HepG2 (cell line): ENCODE measurements around the gene WWC1. TPM values are rescaled to one million over a fixed set of nuclear protein-coding genes. Genes with fewer than 3 reads are reported as not detected.

Experiments used
- BHLHE40 ChIP-seq: IDR thresholded peaks from 2 replicates; pipeline ENCODE4 v1.6.1; 2011; ENCODE audit warnings: low read length, improper control_type of control experiment
- CCDC6 ChIP-seq: sonication (generic); formaldehyde crosslinking; IDR thresholded peaks from 2 replicates; pipeline ENCODE4 v1.8.1; 2022; ENCODE audit warnings: mild to moderate bottlenecking, missing genetic modification reagents, moderate library complexity
- DMAP1 ChIP-seq: IDR thresholded peaks from 2 replicates; pipeline ENCODE4 v1.6.1; 2016
- GATAD2A ChIP-seq: IDR thresholded peaks from 2 replicates; pipeline ENCODE4 v1.6.1; 2016
- HNRNPLL ChIP-seq: fragments of 200-400 bp; formaldehyde crosslinking; IDR thresholded peaks from 2 replicates; pipeline ENCODE4 v1.6.1; 2017; ENCODE audit warnings: mild to moderate bottlenecking, low read depth, low read length; ENCODE audit not compliant: poor library complexity, severe bottlenecking
- MLX ChIP-seq: IDR thresholded peaks from 2 replicates; pipeline ENCODE4 v1.6.1; 2016
- REPIN1 ChIP-seq: sonication (generic); formaldehyde crosslinking; IDR thresholded peaks from 2 replicates; pipeline ENCODE4 v1.8.0; 2022; ENCODE audit warnings: missing genetic modification reagents, low read depth, mild to moderate bottlenecking, borderline replicate concordance
- SCMH1 ChIP-seq: sonication (generic); formaldehyde crosslinking; IDR thresholded peaks from 2 replicates; pipeline ENCODE4 v1.9.0; 2021; ENCODE audit warnings: missing genetic modification reagents, mild to moderate bottlenecking, borderline replicate concordance
- SOX13 ChIP-seq, 3 experiments: fragments of 450-650 bp in 1 of 3; sonication (generic) in 1 of 3; formaldehyde crosslinking in 1 of 3; IDR thresholded peaks in 2 of 3; conservative IDR thresholded peaks in 1 of 3; 2 replicates each; pipeline versions ENCODE4 v1.5.0 to v1.6.1; 2016 to 2020; ENCODE audit warnings: antibody characterized with exemption in 1 of 3, mild to moderate bottlenecking in 1 of 3, missing compliant biosample characterization in 1 of 3, missing genetic modification reagents in 1 of 3, moderate library complexity in 1 of 3
- THAP11 ChIP-seq: IDR thresholded peaks from 2 replicates; pipeline ENCODE4 v1.6.1; 2016; ENCODE audit warnings: missing biosample characterization, missing genetic modification reagents
- THYN1 ChIP-seq: sonication (generic); formaldehyde crosslinking; IDR thresholded peaks from 2 replicates; pipeline ENCODE4 v1.8.1; 2023; ENCODE audit warnings: low read depth, mild to moderate bottlenecking, moderate library complexity, missing genetic modification reagents, borderline replicate concordance
- TSC22D2 ChIP-seq: sonication (generic); formaldehyde crosslinking; IDR thresholded peaks from 2 replicates; pipeline ENCODE4 v1.5.1; 2020; ENCODE audit warnings: missing genetic modification reagents, mild to moderate bottlenecking, borderline replicate concordance
- ZNF430 ChIP-seq: sonication (generic); formaldehyde crosslinking; IDR thresholded peaks from 2 replicates; pipeline ENCODE4 v1.9.0; 2021; ENCODE audit warnings: mild to moderate bottlenecking, missing genetic modification reagents
- ZNF644 ChIP-seq: IDR thresholded peaks from 2 replicates; pipeline ENCODE4 v1.6.1; 2016; ENCODE audit warnings: low read depth
- ZNF841 ChIP-seq: sonication (generic); formaldehyde crosslinking; IDR thresholded peaks from 2 replicates; pipeline ENCODE4 v1.8.1; 2023; ENCODE audit warnings: missing genetic modification reagents, borderline replicate concordance
- polyA plus RNA-seq, 8 experiments: library from polyadenylated mRNA; depleted of rRNA in 3 of 8; stranded (reverse) in 7 of 8; unstranded in 1 of 8; fragments of >200 nt; fragmentation: Illumina TruSeq in 4 of 8; extraction: Trizol in 4 of 8; gene quantifications; 2 replicates each; pipeline versions ENCODE4 v1.2.1 to v1.2.3, GENCODE V29; 2011 to 2016; ENCODE audit warnings: low read depth in 4 of 8, missing spikeins in 1 of 8, mixed read lengths in 1 of 8; ENCODE audit not compliant: insufficient read depth in 1 of 8
- total RNA-seq, 5 experiments: library from RNA; depleted of rRNA; stranded (reverse); fragments of >200 nt; fragmentation: Illumina TruSeq; extraction: Trizol; gene quantifications; 2 replicates each; pipeline ENCODE4 v1.2.3, GENCODE V29; 2016; ENCODE audit warnings: low read depth in 1 of 5
- TF ChIP-seq, protein P1 (sequence below): sonication (generic); formaldehyde crosslinking; conservative IDR thresholded peaks from 2 replicates; pipeline ENCODE4 v1.4.0; 2020; ENCODE audit warnings: missing genetic modification reagents
- TF ChIP-seq, protein P2 (sequence below): IDR thresholded peaks from 2 replicates; pipeline ENCODE4 v1.6.1; 2016; ENCODE audit warnings: low read depth
- TF ChIP-seq, protein P3 (sequence below): sonication (generic); formaldehyde crosslinking; conservative IDR thresholded peaks from 2 replicates; pipeline ENCODE4 v1.8.1; 2023; ENCODE audit warnings: missing genetic modification reagents
- TF ChIP-seq, protein P4 (sequence below): sonication (generic); formaldehyde crosslinking; IDR thresholded peaks from 2 replicates; pipeline ENCODE4 v1.4.0; 2020; ENCODE audit warnings: mild to moderate bottlenecking, missing genetic modification reagents

WWC1 gene
- total and polyA plus RNA-seq, 2 of the 13 experiments (the other 11 are each of a cell fraction or from before 2014, with no cell fraction given): 8.3 to 17.9 TPM

DNA sequence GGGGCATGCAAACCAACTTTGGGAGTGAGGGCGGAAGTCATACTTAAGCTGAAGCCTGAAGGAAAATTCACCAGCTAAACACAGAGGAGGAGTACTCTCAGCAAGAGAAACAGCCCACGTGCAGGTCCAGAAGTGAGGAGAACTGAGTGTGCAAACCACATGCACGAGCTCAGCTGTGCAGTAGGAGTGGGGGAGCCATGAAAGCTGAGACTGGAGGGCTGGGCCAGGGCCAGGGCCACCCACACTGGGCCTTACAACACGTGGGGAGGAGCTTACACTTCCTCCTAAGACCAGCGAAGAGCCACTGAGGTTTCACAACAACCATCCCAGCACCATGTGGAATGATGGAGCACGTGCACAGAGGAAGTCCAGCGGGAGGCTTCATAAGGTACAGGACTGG lies 9.3 kb upstream of the WWC1 start (continued):
- TF ChIP-seq, protein P1, sequence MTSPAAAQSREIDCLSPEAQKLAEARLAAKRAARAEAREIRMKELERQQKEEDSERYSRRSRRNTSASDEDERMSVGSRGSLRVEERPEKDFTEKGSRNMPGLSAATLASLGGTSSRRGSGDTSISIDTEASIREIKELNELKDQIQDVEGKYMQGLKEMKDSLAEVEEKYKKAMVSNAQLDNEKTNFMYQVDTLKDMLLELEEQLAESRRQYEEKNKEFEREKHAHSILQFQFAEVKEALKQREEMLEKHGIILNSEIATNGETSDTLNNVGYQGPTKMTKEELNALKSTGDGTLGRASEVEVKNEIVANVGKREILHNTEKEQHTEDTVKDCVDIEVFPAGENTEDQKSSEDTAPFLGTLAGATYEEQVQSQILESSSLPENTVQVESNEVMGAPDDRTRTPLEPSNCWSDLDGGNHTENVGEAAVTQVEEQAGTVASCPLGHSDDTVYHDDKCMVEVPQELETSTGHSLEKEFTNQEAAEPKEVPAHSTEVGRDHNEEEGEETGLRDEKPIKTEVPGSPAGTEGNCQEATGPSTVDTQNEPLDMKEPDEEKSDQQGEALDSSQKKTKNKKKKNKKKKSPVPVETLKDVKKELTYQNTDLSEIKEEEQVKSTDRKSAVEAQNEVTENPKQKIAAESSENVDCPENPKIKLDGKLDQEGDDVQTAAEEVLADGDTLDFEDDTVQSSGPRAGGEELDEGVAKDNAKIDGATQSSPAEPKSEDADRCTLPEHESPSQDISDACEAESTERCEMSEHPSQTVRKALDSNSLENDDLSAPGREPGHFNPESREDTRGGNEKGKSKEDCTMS (CRISPR knock-in tag): no peak
- TF ChIP-seq BHLHE40: peak; percentile 84
- TF ChIP-seq ZNF430 (CRISPR knock-in tag): no peak
- no peak for TF ChIP-seq SCMH1 (CRISPR knock-in tag)
- TF ChIP-seq, protein P2, sequence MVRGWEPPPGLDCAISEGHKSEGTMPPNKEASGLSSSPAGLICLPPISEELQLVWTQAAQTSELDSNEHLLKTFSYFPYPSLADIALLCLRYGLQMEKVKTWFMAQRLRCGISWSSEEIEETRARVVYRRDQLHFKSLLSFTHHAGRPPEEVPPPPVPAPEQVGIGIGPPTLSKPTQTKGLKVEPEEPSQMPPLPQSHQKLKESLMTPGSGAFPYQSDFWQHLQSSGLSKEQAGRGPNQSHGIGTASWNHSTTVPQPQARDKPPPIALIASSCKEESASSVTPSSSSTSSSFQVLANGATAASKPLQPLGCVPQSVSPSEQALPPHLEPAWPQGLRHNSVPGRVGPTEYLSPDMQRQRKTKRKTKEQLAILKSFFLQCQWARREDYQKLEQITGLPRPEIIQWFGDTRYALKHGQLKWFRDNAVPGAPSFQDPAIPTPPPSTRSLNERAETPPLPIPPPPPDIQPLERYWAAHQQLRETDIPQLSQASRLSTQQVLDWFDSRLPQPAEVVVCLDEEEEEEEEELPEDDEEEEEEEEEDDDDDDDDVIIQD: no peak
- TF ChIP-seq THAP11 (CRISPR knock-in tag): peak; percentile 38; the same call in 1 of the 2 replicates
- TF ChIP-seq ZNF841: no peak
- TF ChIP-seq HNRNPLL: no peak
- TF ChIP-seq, protein P3, sequence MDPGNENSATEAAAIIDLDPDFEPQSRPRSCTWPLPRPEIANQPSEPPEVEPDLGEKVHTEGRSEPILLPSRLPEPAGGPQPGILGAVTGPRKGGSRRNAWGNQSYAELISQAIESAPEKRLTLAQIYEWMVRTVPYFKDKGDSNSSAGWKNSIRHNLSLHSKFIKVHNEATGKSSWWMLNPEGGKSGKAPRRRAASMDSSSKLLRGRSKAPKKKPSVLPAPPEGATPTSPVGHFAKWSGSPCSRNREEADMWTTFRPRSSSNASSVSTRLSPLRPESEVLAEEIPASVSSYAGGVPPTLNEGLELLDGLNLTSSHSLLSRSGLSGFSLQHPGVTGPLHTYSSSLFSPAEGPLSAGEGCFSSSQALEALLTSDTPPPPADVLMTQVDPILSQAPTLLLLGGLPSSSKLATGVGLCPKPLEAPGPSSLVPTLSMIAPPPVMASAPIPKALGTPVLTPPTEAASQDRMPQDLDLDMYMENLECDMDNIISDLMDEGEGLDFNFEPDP (CRISPR knock-in tag): no peak
- no peak for TF ChIP-seq SOX13 (IDR thresholded peaks at IDR 0.05)
- TF ChIP-seq SOX13 (CRISPR knock-in tag; conservative IDR thresholded peaks at IDR 0.05 in 1 of 2, IDR thresholded peaks at IDR 0.05 in 1 of 2): peak in 1 of 2 experiments; percentile 38; a peak in 1 of 4 replicates
- TF ChIP-seq CCDC6: peak; percentile 39; the same call in 1 of the 2 replicates
- TF ChIP-seq GATAD2A (CRISPR knock-in tag): peak; percentile 69
- no peak for TF ChIP-seq THYN1 (CRISPR knock-in tag)
- TF ChIP-seq DMAP1 (CRISPR knock-in tag): 0 out of 2 replicates have a peak, but pooled peaks have one; percentile 47
- no peak for TF ChIP-seq REPIN1 (CRISPR knock-in tag)
- no peak for TF ChIP-seq TSC22D2 (CRISPR knock-in tag)
- 0 out of 2 replicates have a peak, but pooled peaks have one; percentile 30 for TF ChIP-seq MLX
- peak; percentile 63; the same call in 1 of the 2 replicates for TF ChIP-seq ZNF644 (CRISPR knock-in tag)
- TF ChIP-seq, protein P4, sequence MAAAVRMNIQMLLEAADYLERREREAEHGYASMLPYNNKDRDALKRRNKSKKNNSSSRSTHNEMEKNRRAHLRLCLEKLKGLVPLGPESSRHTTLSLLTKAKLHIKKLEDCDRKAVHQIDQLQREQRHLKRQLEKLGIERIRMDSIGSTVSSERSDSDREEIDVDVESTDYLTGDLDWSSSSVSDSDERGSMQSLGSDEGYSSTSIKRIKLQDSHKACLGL (CRISPR knock-in tag): no peak
